Right lobe of liver (tissue), 4 donors: ENCODE data around the gene TMPRSS5.

Source experiments
- POLR2A ChIP-seq: fragments of 450-650 bp; IDR thresholded peaks from one replicate; pipeline ENCODE4 v1.6.1; 2017; ENCODE audit warnings: antibody characterized with exemption, mild to moderate bottlenecking
- TF ChIP-seq, protein P1 (sequence below), 4 donors: fragments of 200-600 bp in 3 of 4; fragments of 450-650 bp in 1 of 4; IDR thresholded peaks; one replicate each; pipeline versions ENCODE4 v1.5.1 to v1.8.0; 2016 to 2022; ENCODE audit warnings: antibody characterized with exemption in 4 of 4, mild to moderate bottlenecking in 2 of 4
- donor health status: DM: no; HTN: no; CAD: no.
- donor health status: DM: no; HTN: no; CAD: no.
- donor health status: DM: no; HTN: yes; CAD: no.

DNA sequence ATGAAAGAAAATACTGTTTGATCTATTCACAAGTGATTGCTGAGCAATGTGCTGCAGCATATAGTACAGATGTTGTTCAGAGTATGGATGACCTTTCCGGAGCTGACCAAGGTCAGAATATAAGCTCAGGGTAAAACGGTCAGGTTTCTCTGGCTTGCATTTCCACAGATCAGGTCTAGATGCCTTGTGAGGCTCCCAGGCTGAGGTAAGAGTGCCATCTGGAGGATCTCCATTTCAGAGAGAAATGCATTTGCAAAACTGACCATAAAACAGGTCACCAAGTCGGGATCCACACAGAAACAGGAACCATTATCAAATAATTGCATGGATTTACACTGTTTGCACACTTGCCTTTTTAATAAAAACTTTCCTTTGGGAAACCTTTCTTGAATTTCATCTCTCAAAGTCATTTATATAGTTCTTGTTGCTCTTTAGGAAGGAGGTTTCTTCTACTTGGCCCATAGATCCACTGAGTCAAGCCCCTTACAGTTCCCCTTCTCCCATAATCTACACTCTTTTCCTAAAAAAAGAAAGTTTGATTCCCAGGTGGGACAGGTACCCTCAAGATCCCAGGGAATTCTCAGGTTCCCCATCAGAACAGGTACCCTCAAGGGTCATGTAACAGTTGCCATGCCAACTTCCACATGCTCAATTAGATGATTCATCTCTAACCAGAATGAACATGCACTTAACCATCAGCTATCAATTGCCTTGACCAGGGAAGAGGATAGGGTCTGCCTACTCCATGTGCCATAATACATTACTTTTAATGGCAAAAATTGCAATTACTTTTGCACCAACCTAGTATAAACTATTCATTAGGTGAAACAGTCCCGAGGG is 25.0 kb upstream of the TMPRSS5 start:
- TF ChIP-seq, protein P1, sequence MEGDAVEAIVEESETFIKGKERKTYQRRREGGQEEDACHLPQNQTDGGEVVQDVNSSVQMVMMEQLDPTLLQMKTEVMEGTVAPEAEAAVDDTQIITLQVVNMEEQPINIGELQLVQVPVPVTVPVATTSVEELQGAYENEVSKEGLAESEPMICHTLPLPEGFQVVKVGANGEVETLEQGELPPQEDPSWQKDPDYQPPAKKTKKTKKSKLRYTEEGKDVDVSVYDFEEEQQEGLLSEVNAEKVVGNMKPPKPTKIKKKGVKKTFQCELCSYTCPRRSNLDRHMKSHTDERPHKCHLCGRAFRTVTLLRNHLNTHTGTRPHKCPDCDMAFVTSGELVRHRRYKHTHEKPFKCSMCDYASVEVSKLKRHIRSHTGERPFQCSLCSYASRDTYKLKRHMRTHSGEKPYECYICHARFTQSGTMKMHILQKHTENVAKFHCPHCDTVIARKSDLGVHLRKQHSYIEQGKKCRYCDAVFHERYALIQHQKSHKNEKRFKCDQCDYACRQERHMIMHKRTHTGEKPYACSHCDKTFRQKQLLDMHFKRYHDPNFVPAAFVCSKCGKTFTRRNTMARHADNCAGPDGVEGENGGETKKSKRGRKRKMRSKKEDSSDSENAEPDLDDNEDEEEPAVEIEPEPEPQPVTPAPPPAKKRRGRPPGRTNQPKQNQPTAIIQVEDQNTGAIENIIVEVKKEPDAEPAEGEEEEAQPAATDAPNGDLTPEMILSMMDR (IDR thresholded peaks at IDR 0.05): peak; percentile 27 to 53 (median 40)
- TF ChIP-seq POLR2A: no peak
